Liver (tissue), 9 donors: ENCODE data around the gene PARD3B. TPM values are rescaled to one million over a fixed set of nuclear protein-coding genes. Genes with fewer than 3 reads are reported as not detected.

Experiments used
- DNase-seq: peaks from one replicate; pipeline ENCODE4 v3.0.0-alpha.2; 2017; ENCODE audit warnings: low spot score
- H3K27ac ChIP-seq, 2 donors: one replicate each; pipeline ENCODE4 v1.7.0; 2013; ENCODE audit warnings: inconsistent platforms in 2 of 2, low read length in 2 of 2, control low read depth in 1 of 2, low read depth in 1 of 2, mild to moderate bottlenecking in 1 of 2
- H3K27me3 ChIP-seq, 4 donors: one replicate each; pipeline versions ENCODE4 v1.6.1 to v1.7.0; 2013; ENCODE audit warnings: low read length in 3 of 4, inconsistent platforms in 1 of 4, mild to moderate bottlenecking in 1 of 4, moderate library complexity in 1 of 4; ENCODE audit not compliant: control insufficient read depth in 4 of 4, insufficient read depth in 4 of 4
- H3K36me3 ChIP-seq, 4 donors: one replicate each; pipeline versions ENCODE4 v1.6.1 to v1.7.0; 2013; ENCODE audit warnings: low read length in 3 of 4, mild to moderate bottlenecking in 3 of 4, low read depth in 1 of 4, moderate library complexity in 1 of 4; ENCODE audit not compliant: control insufficient read depth in 4 of 4, insufficient read depth in 3 of 4
- H3K4me1 ChIP-seq, 4 donors: one replicate each; pipeline versions ENCODE4 v1.6.1 to v1.7.0; 2013; ENCODE audit warnings: low read length in 3 of 4, mild to moderate bottlenecking in 3 of 4, moderate library complexity in 1 of 4; ENCODE audit not compliant: control insufficient read depth in 4 of 4, insufficient read depth in 4 of 4
- H3K4me3 ChIP-seq, 3 donors: one replicate each; pipeline versions ENCODE4 v1.6.1 to v1.7.0; 2013; ENCODE audit warnings: low read length in 3 of 3, control low read depth in 1 of 3, low read depth in 1 of 3, mild to moderate bottlenecking in 1 of 3
- H3K9ac ChIP-seq, 2 donors: one replicate each; pipeline ENCODE4 v1.7.0; 2013; ENCODE audit warnings: low read length in 2 of 2, mild to moderate bottlenecking in 2 of 2, moderate library complexity in 2 of 2, control low read depth in 1 of 2, low read depth in 1 of 2
- H3K9me3 ChIP-seq, 4 donors: one replicate each; pipeline versions ENCODE4 v1.6.1 to v1.7.0; 2013; ENCODE audit warnings: low read length in 3 of 4; ENCODE audit not compliant: control insufficient read depth in 4 of 4
- EGR1 ChIP-seq, 2 donors: IDR thresholded peaks; 2 replicates each; pipeline ENCODE4 v1.6.1; 2016 to 2018; ENCODE audit warnings: antibody characterized with exemption in 2 of 2, low read depth in 2 of 2
- FOXA1 ChIP-seq: IDR thresholded peaks from 2 replicates; pipeline ENCODE4 v1.6.1; 2016; ENCODE audit warnings: antibody characterized with exemption
- FOXA2 ChIP-seq: IDR thresholded peaks from 2 replicates; pipeline ENCODE4 v1.6.1; 2016; ENCODE audit warnings: antibody characterized with exemption
- HNF4A ChIP-seq, 2 donors: conservative IDR thresholded peaks; 2 replicates each; pipeline ENCODE4 v1.6.1; 2016; ENCODE audit warnings: antibody characterized with exemption in 2 of 2, mild to moderate bottlenecking in 2 of 2
- HNF4G ChIP-seq: IDR thresholded peaks from 2 replicates; pipeline ENCODE4 v1.6.1; 2016; ENCODE audit warnings: antibody characterized with exemption
- NR2F2 ChIP-seq: IDR thresholded peaks from 2 replicates; pipeline ENCODE4 v1.6.1; 2016; ENCODE audit warnings: antibody characterized with exemption
- RXRA ChIP-seq, 2 donors: IDR thresholded peaks; 2 replicates each; pipeline ENCODE4 v1.6.1; 2017 to 2018; ENCODE audit warnings: antibody characterized with exemption in 2 of 2, mild to moderate bottlenecking in 1 of 2
- TAF1 ChIP-seq: conservative IDR thresholded peaks from 2 replicates; pipeline ENCODE4 v1.6.1; 2016; ENCODE audit warnings: antibody characterized with exemption, mild to moderate bottlenecking
- WGBS: extraction: QIAGEN DNeasy Blood & Tissue Kit; methylation state at CpG from one replicate; pipeline ENCODE4 v1.1.7; 2013; 5-methylcytosine and 5-hydroxymethylcytosine counted together
- polyA plus RNA-seq, 2 donors: library from polyadenylated mRNA; stranded (reverse) in 1 of 2; unstranded in 1 of 2; fragments of 200-250 nt in 1 of 2; fragments of >200 nt in 1 of 2; fragmentation: Nextera tagmentation in 1 of 2; extraction: Ambion mirVana in 1 of 2; gene quantifications; one replicate each; pipeline versions ENCODE4 v1.2.1 to v1.2.3, GENCODE V29; 2013 to 2015
- total RNA-seq, 2 donors: library from RNA; depleted of rRNA; stranded (reverse); fragments of >200 nt; gene quantifications; one replicate each; pipeline ENCODE4 v1.2.3, GENCODE V29; 2014
- TF ChIP-seq, protein P1 (sequence below): IDR thresholded peaks from 2 replicates; pipeline ENCODE4 v1.6.1; 2016; ENCODE audit warnings: antibody characterized with exemption
- TF ChIP-seq, protein P2 (sequence below): IDR thresholded peaks from 2 replicates; pipeline ENCODE4 v1.6.1; 2016; ENCODE audit warnings: antibody characterized with exemption, mild to moderate bottlenecking
- TF ChIP-seq, protein P3 (sequence below): IDR thresholded peaks from 2 replicates; pipeline ENCODE4 v1.6.1; 2016; ENCODE audit warnings: antibody characterized with exemption
- TF ChIP-seq, protein P4 (sequence below): IDR thresholded peaks from 2 replicates; pipeline ENCODE4 v1.6.1; 2016; ENCODE audit warnings: antibody characterized with exemption
- donor health status: healthy.
- donor health status: healthy.
- donor health status: healthy.
- donor health status: healthy.
- donor health status: healthy.

Gene PARD3B
- total and polyA plus RNA-seq, 4 donors, result 1.1 to 10.3 (median 3.7) TPM

DNA sequence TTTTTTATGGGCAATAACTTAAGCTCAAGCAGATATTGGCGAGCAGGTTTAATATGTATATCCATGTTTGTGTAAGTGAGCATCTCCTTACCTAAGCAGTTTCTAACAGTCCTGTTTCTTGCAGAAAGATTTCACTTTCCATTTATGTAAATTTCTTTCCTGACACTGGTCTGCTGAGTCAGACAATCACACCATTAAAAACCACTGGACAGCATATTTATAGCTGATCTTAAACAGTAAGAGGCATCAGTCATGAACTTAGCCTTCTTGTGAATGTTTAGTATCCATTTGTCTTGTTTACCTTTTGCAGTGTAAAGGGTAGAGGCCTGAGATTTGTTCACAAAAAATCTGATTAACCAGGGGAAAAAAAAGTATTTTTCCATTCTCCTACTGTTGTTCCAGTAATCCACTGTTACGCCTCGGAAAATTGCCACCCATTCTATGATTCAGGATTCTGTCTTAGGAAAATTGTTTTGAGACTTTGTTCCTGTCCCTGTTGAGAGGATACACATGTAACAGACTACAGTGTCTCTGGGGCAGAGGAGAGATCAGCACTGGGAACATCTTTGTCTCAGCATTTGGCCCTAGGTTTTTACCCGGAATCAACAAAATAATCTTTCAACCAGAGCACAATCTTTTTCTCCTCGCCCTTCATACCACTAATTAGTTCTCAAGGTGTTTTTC lies 616.0 kb downstream of the PARD3B start:
- TF ChIP-seq HNF4G, result no peak
- no peak for TF ChIP-seq RXRA (IDR thresholded peaks at IDR 0.05)
- TF ChIP-seq, protein P1, sequence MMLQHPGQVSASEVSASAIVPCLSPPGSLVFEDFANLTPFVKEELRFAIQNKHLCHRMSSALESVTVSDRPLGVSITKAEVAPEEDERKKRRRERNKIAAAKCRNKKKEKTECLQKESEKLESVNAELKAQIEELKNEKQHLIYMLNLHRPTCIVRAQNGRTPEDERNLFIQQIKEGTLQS, result no peak
- no peak for TF ChIP-seq FOXA2
- H3K4me1 ChIP-seq, result no peaks in the 10 kb centered on the region
- no peak for DNase-seq
- H3K27me3 ChIP-seq, result no peaks in the 10 kb centered on the region
- WGBS, result 75% methylated on average over 5 of the region's 5 CpGs
- H3K4me3 ChIP-seq, result no peak overlapping the region
- no peaks in the 10 kb centered on the region for H3K9me3 ChIP-seq
- peaks cover 0 to 1% (median 0%) of the 10 kb centered on the region in 4 donors for H3K36me3 ChIP-seq
- no peak overlapping the region for H3K27ac ChIP-seq
- H3K9ac ChIP-seq, result no peak overlapping the region

DNA sequence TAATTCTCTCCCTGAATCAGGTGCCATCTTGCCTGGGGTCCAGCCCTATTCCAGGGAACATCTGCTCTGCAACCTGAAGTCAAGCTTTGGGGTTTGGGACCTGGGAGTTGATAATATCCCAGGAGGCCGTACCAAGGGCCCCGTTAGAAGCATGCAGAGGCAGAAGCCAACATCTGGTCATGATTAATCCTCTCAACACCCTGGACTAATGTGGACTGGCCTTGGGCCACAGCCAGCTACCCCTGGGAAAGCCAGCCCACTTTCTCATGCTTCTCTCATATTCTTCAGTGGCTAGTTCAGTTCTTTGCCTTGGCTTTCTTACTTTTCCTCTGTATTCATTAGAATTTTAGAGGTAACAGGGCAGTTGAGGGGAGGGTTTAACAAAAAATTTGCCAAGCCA lies 621.5 kb downstream of the PARD3B start:
- Histone ChIP-seq H3K4me3 (no peak overlapping the region), H3K36me3 (peaks cover 0 to 4% (median 0%) of the 10 kb centered on the region in 4 donors), H3K4me1 (no peaks in the 10 kb centered on the region), H3K27ac (no peak overlapping the region), H3K27me3 (no peaks in the 10 kb centered on the region), H3K9me3 (no peaks in the 10 kb centered on the region), H3K9ac (no peak overlapping the region)
- DNase-seq, result no peak
- WGBS, result 87% methylated on average over 2 of the region's 2 CpGs
- no peak for TF ChIP-seq FOXA2
- TF ChIP-seq EGR1 (IDR thresholded peaks at IDR 0.05; ENCODE audit: low read depth in 2 of 2), result no peak

DNA sequence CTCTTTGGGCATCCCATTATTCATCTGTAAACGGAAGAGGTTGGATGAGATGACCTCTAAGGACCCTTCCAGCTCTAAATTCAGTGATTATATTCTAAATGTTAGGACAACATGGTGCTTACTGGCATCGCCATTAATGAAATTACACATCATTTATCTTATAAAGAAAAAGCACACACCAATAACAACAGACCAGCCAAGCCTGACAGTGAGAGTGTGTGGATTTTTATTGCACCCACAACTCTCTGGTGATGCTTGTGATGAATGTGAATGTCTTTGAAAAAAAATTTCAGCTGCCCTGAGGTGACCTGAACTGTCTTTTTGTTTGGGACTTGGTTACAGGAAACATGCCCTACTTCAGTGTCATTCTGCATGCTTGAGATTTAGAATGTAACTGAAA lies 623.7 kb downstream of the PARD3B start:
- no peak for DNase-seq
- no peak overlapping the region for H3K9ac ChIP-seq
- no peaks in the 10 kb centered on the region for H3K4me1 ChIP-seq
- H3K36me3 ChIP-seq, result peaks cover 0 to 4% (median 0%) of the 10 kb centered on the region in 4 donors
- no peak overlapping the region for H3K4me3 ChIP-seq
- 85% methylated on average over 2 of the region's 2 CpGs for WGBS
- H3K27me3 ChIP-seq, result no peaks in the 10 kb centered on the region
- H3K9me3 ChIP-seq, result no peaks in the 10 kb centered on the region
- TF ChIP-seq EGR1 (IDR thresholded peaks at IDR 0.05; ENCODE audit: low read depth in 2 of 2) (no peak), RXRA (IDR thresholded peaks at IDR 0.05) (no peak), HNF4A (conservative IDR thresholded peaks at IDR 0.05) (no peak), TAF1 (no peak), FOXA2 (no peak), FOXA1 (no peak), NR2F2 (no peak)
- TF ChIP-seq, protein P2, sequence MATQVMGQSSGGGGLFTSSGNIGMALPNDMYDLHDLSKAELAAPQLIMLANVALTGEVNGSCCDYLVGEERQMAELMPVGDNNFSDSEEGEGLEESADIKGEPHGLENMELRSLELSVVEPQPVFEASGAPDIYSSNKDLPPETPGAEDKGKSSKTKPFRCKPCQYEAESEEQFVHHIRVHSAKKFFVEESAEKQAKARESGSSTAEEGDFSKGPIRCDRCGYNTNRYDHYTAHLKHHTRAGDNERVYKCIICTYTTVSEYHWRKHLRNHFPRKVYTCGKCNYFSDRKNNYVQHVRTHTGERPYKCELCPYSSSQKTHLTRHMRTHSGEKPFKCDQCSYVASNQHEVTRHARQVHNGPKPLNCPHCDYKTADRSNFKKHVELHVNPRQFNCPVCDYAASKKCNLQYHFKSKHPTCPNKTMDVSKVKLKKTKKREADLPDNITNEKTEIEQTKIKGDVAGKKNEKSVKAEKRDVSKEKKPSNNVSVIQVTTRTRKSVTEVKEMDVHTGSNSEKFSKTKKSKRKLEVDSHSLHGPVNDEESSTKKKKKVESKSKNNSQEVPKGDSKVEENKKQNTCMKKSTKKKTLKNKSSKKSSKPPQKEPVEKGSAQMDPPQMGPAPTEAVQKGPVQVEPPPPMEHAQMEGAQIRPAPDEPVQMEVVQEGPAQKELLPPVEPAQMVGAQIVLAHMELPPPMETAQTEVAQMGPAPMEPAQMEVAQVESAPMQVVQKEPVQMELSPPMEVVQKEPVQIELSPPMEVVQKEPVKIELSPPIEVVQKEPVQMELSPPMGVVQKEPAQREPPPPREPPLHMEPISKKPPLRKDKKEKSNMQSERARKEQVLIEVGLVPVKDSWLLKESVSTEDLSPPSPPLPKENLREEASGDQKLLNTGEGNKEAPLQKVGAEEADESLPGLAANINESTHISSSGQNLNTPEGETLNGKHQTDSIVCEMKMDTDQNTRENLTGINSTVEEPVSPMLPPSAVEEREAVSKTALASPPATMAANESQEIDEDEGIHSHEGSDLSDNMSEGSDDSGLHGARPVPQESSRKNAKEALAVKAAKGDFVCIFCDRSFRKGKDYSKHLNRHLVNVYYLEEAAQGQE, result no peak
- TF ChIP-seq, protein P1, result no peak
- TF ChIP-seq, protein P3, sequence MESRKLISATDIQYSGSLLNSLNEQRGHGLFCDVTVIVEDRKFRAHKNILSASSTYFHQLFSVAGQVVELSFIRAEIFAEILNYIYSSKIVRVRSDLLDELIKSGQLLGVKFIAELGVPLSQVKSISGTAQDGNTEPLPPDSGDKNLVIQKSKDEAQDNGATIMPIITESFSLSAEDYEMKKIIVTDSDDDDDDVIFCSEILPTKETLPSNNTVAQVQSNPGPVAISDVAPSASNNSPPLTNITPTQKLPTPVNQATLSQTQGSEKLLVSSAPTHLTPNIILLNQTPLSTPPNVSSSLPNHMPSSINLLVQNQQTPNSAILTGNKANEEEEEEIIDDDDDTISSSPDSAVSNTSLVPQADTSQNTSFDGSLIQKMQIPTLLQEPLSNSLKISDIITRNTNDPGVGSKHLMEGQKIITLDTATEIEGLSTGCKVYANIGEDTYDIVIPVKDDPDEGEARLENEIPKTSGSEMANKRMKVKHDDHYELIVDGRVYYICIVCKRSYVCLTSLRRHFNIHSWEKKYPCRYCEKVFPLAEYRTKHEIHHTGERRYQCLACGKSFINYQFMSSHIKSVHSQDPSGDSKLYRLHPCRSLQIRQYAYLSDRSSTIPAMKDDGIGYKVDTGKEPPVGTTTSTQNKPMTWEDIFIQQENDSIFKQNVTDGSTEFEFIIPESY, result no peak
- TF ChIP-seq, protein P4, sequence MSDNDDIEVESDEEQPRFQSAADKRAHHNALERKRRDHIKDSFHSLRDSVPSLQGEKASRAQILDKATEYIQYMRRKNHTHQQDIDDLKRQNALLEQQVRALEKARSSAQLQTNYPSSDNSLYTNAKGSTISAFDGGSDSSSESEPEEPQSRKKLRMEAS, result no peak
- H3K27ac ChIP-seq, result no peak overlapping the region
